Measurements from ENCODE around the gene SAV1.

DNA sequence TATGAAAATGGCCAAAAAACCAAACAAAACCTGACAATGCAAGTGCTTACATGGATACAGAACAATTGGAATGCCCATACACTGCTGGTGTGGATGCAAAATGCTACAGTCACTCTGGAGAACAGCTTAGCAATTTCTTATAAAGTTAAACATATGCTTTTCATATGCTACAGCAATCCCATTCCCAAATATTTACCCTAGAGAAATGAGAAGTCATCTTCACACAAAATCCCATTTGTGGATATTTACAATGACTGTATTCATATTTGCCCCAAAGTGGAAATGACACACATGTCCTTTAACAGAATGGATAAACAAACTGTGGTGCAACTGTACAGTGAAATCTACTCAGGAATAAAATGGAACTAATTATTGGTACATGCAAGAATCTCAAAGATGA lies 20.4 kb downstream of the SAV1 start:
- TF ChIP-seq, protein P1, sequence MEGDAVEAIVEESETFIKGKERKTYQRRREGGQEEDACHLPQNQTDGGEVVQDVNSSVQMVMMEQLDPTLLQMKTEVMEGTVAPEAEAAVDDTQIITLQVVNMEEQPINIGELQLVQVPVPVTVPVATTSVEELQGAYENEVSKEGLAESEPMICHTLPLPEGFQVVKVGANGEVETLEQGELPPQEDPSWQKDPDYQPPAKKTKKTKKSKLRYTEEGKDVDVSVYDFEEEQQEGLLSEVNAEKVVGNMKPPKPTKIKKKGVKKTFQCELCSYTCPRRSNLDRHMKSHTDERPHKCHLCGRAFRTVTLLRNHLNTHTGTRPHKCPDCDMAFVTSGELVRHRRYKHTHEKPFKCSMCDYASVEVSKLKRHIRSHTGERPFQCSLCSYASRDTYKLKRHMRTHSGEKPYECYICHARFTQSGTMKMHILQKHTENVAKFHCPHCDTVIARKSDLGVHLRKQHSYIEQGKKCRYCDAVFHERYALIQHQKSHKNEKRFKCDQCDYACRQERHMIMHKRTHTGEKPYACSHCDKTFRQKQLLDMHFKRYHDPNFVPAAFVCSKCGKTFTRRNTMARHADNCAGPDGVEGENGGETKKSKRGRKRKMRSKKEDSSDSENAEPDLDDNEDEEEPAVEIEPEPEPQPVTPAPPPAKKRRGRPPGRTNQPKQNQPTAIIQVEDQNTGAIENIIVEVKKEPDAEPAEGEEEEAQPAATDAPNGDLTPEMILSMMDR (conservative IDR thresholded peaks at IDR 0.05; ENCODE audit: low read depth, low read length) = no peak
- TF ChIP-seq EZH2 (IDR thresholded peaks at IDR 0.05; ENCODE audit: borderline replicate concordance, low read depth, low read length, poor library complexity, severe bottlenecking) = no peak
